HG03196 (cell line): ENCODE results near the gene CERS1.

Experiments
- ATAC-seq: cut with Tn5 transposase; IDR thresholded peaks from one replicate; pipeline ENCODE4 v1.9.1; 2021; ENCODE audit not compliant: unreplicated experiment

Gene CERS1

DNA sequence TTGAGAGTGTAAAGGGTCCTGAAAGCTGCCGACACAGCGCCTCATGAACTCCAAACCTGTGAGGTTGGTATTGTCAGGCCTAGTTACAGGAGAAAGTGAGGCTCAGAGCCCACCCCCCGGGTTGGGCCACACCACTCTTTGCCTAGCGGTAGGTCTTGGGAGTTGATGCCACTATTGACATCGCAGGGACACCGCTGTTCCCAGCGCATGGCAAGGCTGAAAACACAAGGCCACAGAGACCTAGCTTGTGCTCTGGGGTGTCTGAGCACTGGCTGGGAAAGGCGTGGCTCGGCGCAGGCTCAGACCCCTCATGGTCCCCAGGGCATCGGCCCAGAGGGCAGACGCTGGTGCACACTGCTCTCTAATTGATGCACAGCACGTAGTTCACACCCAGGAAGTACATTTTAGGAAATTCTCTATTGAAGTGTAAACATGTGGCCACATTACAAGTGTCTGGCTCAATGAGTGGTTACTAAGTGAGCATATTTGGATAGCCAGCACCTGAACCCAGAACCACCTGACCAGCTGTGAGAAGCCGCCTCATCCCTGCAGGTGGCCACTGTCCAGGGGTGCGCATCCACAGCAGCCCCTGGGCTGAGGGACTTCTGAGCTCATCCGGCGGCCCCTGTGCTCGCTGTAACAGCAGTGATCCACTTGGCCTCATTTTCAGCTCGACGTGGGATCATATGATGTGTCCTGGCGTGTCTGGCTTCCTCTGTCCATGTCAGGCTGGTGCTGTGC, 36.9 kb downstream of the CERS1 start:
- ATAC-seq: no peak

DNA sequence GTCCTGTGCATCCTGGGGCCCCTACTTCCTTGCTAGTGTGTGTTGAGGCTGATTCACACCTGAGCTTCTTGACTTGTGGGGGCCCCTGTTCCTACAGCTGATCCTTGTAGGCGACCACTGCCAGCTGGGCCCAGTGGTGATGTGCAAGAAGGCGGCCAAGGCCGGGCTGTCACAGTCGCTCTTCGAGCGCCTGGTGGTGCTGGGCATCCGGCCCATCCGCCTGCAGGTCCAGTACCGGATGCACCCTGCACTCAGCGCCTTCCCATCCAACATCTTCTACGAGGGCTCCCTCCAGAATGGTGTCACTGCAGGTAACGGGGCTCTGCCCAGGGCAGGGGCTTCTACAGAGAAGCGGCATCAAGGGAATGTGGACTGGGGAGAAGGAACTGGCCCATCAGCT, 38.7 kb downstream of the CERS1 start:
- no peak for ATAC-seq

DNA sequence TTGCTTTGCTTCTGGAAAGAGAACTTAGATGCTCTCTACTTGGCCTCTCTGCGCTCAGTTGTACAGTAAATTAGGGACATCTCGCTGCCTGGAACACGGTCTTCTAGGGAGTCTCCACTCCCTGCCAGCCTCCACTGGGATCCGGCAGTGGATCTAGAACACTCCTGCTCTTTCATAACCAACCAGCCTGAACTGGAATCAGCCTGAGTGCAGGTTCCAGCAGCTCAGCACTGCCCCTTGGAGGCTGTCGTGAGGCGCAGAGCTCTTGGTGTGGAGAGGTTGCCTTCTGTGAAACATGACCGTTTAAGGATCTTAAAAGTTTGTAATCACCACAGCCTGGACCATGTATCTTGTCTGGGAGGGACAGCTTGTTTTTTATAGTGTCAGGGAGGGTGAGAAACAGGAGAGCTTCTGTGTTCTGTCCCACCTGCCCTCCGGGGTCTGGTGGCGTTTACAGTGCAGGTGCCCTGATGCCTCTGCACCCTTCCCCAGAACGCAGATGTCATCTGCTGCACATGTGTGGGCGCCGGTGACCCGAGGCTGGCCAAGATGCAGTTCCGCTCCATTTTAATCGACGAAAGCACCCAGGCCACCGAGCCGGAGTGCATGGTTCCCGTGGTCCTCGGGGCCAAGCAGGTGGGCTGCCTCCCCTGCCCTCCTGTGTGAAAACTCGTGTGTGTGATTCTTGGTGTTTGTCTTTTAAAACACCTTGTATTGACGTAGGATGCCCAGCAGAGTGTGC, 39.4 kb downstream of the CERS1 start:
- ATAC-seq: no peak

DNA sequence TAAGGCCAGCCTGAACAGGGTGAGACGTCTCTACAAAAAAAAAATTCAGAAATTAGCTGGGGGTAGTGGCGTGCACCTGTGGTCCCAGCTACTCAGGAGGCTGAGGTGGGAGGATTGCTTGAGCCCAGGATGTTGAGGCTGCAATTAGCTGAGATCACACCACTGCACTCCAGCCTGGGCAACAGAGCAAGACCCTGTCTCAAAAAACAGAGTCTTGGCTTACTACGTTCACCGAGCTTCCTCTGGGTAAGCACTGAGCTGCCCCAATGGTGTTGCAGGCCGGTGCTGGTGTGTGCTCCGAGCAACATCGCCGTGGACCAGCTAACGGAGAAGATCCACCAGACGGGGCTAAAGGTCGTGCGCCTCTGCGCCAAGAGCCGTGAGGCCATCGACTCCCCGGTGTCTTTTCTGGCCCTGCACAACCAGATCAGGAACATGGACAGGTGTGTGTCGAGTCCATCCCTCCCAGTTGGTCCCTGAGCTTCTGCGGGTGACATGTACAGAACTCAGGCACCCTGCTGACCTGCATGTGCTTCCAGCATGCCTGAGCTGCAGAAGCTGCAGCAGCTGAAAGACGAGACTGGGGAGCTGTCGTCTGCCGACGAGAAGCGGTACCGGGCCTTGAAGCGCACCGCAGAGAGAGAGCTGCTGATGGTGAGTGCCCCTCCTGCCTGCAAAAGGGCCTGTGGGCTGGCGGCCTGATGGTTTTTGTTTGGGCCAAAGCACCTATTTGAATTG, 40.1 kb downstream of the CERS1 start:
- ATAC-seq: no peak

DNA sequence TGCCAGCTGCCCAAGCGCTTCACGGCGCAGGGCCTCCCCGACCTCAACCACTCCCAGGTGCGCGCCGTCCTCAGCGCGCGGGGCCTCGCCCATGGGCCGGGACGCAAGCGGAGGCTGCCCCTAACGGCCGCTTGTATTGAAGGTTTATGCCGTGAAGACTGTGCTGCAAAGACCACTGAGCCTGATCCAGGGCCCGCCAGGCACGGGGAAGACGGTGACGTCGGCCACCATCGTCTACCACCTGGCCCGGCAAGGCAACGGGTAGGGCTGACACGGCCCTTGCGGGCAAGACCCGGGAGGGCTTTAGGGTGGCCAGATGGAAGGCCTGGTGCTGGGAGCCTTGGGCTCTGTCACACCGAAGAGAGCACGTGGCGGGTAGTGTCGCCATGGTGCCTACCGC, 41.0 kb downstream of the CERS1 start:
- no peak for ATAC-seq

DNA sequence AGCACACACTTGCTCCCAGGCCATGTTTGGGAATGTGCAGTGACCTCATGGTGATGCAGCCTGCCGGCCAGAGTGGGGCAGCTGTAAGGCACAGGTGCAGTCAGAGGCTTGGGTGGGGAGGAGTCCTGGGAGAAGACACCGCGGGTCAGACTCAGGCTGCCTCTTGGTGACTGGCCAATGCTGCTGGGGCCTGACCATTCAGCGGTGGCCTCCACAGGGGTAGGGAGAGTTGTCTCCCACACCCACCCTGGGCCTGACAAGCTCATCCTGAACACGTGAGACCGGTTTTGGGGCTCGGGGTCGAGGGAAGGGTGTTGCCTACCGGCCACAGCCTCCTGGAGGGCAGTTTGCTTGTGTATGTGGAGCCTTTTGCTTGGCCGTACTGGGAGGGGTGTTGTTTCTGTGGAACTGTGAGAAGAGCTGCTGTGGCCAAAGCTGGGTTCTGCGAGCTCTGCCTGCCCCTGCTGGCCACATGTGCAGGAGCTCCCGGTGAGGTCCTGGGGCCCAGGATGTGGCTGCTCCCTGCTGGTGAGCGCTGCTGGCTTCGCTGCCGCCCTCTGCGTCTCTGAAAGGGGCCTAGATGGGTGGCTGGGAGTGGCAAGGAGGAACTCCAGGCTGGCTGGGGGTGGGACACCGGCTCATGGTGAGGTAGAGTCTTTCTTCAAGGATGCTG, 42.1 kb downstream of the CERS1 start:
- no peak for ATAC-seq

DNA sequence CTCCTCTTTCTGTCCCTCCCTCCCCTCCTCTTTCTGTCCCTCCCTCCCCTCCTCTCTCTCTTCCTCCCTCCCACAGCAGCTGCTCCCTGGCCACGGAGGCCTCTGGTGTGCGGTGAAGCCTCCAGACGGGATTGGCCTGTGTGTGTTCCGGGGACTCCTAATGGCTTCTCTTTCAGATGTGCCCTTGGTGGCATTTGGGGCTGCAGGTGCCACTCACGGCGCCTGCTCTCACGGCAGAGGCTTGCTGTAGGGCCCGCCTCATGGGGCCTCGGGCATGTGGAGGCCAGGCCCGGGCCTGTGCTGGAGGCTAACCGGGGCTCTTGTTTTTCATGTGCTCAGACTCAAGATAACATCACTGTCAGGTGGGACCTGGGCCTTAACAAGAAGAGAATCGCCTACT, 43.3 kb downstream of the CERS1 start:
- no peak for ATAC-seq

DNA sequence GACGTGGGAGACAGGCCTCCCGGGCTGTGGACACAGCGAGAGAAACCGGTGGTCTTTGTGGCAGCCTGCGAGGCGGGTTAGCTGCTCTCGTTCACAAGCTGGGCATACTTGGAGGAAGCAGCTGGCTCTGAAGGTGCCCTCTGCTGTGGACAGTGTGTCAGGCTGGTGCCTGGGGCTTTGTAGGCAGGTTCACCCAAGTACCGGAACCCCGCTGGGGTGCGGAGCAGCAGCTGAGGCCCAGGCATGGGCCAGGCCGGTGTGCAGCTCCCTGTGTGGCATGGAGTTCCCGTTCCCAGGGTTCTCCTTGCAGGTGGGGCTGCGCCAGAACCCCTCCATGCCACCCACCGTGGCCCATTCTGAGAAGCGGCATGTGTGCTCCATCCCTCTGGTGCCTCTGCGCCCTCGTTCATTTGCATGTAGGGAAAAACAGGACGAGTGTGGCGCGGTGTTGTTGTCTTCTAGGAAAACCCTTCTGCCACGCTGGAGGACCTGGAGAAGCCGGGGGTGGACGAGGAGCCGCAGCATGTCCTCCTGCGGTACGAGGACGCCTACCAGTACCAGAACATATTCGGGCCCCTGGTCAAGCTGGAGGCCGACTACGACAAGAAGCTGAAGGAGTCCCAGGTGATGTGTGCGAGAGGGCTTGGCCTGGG, 44.2 kb downstream of the CERS1 start:
- no peak for ATAC-seq

DNA sequence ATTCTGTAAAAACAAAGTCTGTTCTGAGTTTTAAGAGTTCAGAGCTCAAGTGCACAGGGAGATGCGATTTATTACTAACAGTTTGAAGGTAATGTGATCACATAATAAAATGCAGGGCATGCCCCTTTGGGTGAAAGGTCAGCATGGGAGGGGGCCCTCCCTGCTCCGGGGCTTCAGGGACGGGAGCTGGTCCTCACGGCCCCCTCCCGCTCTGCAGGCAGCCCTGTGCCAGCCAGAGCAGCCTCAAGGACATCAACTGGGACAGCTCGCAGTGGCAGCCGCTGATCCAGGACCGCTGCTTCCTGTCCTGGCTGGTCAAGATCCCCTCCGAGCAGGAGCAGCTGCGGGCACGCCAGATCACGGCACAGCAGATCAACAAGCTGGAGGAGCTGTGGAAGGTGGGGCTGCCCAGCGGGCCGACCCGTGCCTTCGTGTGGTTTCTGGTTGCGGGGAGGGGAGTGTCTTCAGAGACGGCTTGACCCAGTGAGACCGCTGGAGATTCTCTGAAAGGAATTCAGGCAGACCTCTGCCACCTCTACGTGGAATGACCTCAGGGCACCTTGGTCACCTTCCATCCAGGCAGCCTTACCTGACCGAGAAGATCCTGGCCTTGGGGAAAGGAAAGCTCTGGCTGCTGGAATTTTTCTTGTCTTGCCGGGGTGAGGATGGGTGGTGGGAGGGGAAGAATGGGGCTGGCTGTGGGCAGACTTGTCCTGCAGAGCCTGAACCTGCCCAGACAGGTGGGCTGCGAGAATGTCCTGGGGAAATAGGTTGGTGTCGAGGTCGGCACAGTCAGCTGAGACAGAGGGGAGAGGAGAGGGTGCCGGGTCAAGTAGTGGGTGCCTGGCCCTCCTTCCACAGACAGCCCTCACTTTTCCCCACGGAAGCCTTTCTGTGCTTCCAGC, 45.2 kb downstream of the CERS1 start:
- ATAC-seq: no peak

DNA sequence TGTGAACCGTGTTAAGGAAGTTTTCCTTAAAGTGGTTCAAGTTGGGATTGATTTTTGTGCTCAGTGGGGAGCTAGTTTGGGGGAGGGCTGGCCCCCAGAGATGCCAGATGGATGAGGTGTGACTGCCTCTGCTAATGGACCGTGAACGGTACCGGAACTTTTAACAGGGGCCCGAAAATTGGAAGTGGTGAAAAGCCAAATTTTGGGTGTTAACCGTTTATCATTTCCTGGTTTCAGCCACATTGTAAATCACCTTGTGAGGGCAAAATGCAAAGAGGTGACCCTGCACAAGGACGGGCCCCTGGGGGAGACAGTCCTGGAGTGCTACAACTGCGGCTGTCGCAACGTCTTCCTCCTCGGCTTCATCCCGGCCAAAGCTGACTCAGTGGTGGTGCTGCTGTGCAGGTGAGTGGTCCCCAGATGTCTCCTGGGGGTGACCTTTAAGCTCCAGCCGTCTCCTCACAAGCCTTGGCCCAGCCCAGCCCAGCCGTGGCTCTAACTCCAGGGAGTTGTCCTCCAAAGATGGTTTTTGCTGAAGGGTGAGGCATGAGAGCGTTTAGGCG, 46.0 kb downstream of the CERS1 start:
- no peak for ATAC-seq

DNA sequence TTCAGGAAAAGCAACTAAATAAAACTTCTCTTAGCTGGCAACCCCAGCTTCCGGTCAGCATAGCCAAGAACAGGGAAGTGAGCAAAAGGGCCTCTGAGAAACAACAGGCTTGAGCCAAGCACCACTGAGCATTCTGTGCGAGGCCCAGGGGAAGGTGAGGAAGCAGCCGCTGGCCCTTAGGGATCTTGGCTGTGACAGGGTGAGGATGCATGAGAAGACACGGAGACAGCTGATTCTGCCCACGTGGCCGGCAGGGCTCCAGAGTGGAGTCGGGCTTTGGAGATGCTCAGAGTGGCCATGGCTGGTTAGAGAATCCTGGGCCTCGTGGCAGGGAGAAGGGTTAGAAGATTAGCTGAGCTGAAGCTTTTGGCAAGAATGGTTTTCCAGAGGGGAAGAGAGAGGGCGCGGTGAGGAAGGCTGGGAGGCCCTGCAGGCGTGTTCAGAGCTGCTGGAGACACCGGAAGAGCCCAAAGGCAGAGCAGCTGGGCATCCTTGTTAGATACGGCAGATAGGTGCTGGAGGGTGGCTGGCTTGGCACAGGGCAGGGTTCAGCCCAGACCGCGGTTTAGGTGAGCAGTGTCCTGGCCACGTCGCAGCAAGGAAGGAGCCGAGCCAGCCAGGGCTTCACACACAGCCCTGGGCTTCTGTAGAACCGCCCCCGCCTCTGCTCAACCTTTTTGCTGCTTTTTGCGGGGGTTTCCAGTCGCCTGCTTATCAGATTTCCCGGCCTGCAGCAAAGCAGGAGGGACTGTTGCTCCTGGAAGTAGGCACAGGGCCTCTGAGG, 46.9 kb downstream of the CERS1 start:
- ATAC-seq: no peak

DNA sequence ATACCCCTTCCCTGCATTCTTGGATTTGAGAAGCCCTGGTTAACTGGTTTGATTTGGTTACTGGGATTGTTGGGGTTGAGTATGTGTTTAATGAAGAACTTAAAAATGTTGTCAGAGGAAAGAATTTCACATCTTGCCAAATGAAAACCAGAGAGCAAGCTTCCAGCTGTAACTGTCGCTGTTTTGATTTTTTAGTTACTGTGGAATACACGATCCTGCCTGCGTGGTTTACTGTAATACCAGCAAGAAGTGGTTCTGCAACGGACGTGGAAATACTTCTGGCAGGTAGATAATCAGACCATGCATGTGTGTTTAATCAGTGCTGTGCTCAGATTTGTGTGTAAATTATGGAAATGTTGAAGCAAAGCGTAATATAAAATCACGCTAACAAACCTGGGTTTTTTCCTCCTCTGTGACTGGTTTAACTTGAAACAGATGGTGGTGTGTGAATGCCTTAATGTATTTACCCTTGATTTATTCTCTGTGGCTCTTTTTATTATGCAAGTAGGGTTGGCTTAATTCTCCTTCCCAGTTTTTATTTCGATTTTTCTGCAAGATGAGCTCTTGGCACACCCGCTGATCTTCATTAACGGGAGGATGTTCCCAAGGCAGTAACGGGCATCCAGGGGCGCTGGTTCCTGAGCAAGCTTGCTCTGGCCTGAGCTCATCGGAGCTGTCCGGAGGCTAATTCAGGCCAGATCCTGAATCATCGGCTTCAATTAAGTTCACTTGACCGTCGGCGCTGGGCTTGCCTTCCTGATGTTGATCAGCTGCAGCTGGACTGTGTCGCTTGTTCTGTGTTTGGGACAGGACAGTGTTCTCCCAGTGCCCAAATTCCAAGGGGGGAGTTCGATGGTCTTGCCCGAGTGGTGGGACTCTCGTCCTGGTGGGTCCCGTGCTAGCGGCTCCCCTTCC, 48.2 kb downstream of the CERS1 start:
- ATAC-seq: no peak

DNA sequence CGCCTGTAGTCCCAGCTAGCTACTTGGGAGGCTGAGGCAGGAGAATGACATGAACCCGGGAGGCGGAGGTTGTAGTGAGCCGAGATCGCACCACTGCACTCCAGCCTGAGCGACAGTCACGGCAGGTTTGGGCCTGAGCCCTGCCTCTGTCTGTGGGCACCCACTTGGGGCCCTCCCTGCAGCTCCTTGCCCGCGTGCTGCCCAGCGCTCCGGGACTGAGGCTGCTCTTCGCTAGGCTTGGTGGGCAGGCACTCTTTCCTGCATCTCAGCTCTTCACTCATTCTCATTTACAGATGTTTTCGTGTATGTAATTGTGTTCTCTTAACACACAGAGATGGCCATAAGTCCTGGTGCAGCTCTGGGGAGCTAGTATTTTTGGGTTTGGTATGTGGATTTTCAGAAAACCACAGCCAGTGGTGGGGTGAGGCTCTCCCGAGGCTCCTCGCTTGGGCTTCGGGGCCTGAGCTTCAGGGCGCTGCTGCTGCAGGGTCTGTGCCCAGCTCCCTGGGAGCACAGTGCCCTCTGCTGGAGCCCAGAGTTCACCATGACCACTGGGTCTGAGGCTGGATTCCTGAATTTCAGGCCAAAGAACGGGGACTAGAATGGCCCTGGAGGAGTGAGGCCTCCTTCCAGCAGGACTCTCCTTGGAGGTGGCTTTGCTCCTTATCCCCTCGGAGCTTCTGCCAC, 49.0 kb downstream of the CERS1 start:
- no peak for ATAC-seq

DNA sequence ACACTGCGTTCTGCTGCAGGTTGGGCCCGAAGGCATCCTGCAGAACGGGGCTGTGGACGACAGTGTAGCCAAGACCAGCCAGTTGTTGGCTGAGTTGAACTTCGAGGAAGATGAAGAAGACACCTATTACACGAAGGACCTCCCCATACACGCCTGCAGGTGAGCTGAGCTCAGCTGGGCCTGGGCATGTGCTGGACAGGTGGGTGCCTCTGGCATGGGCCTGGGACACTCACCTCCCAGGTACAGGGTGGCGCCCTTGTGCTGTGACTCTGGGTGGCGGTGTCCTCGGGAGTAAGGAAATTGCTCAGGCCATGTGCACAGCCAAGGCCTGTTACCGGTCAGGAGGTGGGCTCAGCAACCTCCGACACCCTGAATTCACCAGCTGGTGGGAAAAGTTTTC, 50.0 kb downstream of the CERS1 start:
- no peak for ATAC-seq

DNA sequence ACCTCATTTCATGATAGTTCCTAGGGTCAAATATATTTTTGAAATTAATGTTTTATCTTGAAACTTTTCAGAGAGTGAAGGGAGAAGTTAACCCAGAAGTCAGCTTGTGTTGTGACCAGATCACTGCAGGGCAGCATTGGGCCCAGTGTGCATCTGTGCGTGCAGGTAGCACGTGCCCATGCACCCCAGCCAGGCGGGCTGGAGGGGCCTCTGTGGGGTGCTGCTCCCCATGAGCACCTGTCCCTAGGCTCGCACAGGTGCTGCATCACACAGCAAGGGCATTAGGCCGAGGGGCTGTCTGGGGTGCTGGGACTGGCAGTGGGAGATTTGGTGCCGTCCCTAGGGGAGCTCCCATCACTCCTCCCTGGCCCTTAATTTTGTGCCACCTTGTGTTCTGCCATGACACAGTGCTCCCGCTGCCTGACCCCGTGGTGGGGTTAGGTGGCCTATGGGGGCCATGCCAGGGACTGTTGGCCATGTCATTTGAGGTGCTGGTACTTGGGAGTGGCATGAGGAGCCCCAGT, 51.1 kb downstream of the CERS1 start:
- ATAC-seq: no peak

DNA sequence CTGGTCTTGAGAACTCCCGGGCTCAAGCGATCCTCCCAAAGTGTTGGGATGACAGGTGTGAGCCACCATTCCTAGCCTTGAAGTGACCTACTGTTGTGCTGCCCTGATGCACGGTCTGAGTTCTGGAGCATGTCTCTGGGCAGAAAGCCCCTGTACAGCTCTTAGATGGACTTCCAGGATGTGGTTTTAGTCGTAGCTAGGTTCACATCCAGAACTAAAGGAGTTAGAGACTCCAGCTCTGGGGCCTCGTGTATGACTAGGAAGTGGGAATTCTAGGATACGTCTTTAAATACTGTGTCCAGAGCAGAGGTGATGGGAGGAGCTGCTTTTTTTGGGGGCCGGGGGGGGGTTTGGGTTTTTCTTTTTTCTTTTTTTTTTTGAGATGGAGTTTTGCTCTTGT, 52.0 kb downstream of the CERS1 start:
- no peak for ATAC-seq

DNA sequence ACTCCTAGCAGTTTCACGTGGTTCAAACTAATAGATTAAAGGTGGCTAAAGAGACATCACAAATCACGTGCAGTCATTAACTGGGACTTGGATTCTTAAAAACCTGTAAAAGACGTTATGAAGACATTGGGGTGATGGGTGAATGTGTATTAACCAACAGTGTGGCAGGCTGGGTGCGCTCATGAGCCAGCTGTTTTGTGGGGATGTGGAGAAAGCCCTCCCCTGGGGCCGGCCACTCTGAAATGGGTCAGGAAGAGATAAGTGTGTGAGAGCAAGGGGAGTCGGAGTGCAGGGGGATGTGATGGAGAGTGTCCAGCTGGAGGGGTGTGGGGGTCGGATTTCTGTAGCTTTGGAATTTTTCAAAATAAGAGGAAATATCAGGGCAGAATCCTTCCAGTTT, 53.8 kb downstream of the CERS1 start:
- no peak for ATAC-seq
